ENCODE measurements around the gene OR10A5. TPM values are rescaled to one million over a fixed set of nuclear protein-coding genes. Genes with fewer than 3 reads are reported as not detected.

The OR10A5 gene
- total and polyA plus RNA-seq, 2 experiments from 2014 or later: 0.37 TPM; not detected in 1

GRCh38 chr11:6844356-6844755 lies 1.1 kb upstream of the OR10A5 start (continued):
- TF ChIP-seq NANOG (IDR thresholded peaks at IDR 0.05; ENCODE audit: borderline replicate concordance): no peak
- no peak for TF ChIP-seq ZNF114 (CRISPR knock-in tag; IDR thresholded peaks at IDR 0.05)
- TF ChIP-seq POLR2AphosphoS5 (IDR thresholded peaks at IDR 0.05; ENCODE audit: low read depth): no peak
- no peak for TF ChIP-seq EZH2phosphoT487 (IDR thresholded peaks at IDR 0.05; ENCODE audit: unreplicated experiment)

GRCh38 chr11:6850526-6850925 lies 5.0 kb downstream of the OR10A5 start:
- TF ChIP-seq ETS1 (IDR thresholded peaks at IDR 0.05) (no peak), CTCF (conservative IDR thresholded peaks at IDR 0.05; ENCODE audit: low read depth in 2 of 2) (no peak), STAT1 (IDR thresholded peaks at IDR 0.05; ENCODE audit: unreplicated experiment) (no peak), REST (IDR thresholded peaks at IDR 0.05; ENCODE audit: unreplicated experiment) (no peak), EZH2 (IDR thresholded peaks at IDR 0.05; ENCODE audit: low read depth, unreplicated experiment) (no peak), JUNB (IDR thresholded peaks at IDR 0.05; ENCODE audit: unreplicated experiment) (no peak), POLR2AphosphoS5 (IDR thresholded peaks at IDR 0.05; ENCODE audit: low read depth) (no peak), ZNF331 (CRISPR knock-in tag; IDR thresholded peaks at IDR 0.05; ENCODE audit: low read depth) (no peak), ZNF114 (CRISPR knock-in tag; IDR thresholded peaks at IDR 0.05) (no peak), NANOG (IDR thresholded peaks at IDR 0.05; ENCODE audit: borderline replicate concordance) (no peak), CREB1 (CRISPR knock-in tag; IDR thresholded peaks at IDR 0.05; ENCODE audit: low read depth) (no peak), ZNF462 (CRISPR knock-in tag; IDR thresholded peaks at IDR 0.05) (no peak), EZH2phosphoT487 (IDR thresholded peaks at IDR 0.05; ENCODE audit: unreplicated experiment) (no peak)
- Histone ChIP-seq H3F3A (replicated peaks; ENCODE audit: low read depth) (no peaks in the 10 kb centered on the region), H3K4me2 (no peak overlapping the region), H3K27me3 (ENCODE audit: insufficient read depth) (no peaks in the 10 kb centered on the region), H3K36me3 (ENCODE audit: insufficient read depth) (no peaks in the 10 kb centered on the region), H2AFZ (no peak overlapping the region), H3K9me2 (ENCODE audit: insufficient read depth) (peaks cover 27% of the 10 kb centered on the region; the same call in 1 of the 2 replicates), H3K79me2 (replicated peaks; ENCODE audit: insufficient read depth) (no peaks in the 10 kb centered on the region), H4K20me1 (replicated peaks; ENCODE audit: insufficient read depth) (no peaks in the 10 kb centered on the region), H3K4me1 (ENCODE audit: insufficient read depth) (peaks cover 7% of the 10 kb centered on the region; the same call in 1 of the 2 replicates), H3K4me3 (no peak overlapping the region), H3K27ac (ENCODE audit: low read depth) (no peak overlapping the region)
- H3K36me3 Mint-ChIP-seq (ENCODE audit: low read depth): peaks cover 18% of the 10 kb centered on the region
- no peak overlapping the region for H3K4me3 Mint-ChIP-seq
- H3K4me1 Mint-ChIP-seq: peaks cover 8% of the 10 kb centered on the region
- H3K9me3 Mint-ChIP-seq: peaks cover 25% of the 10 kb centered on the region
- ATAC-seq (no peak), DNase-seq (ENCODE audit: low spot score) (no peak)
- peaks cover 1% of the 10 kb centered on the region for H3K27me3 Mint-ChIP-seq (ENCODE audit: insufficient read depth, low read depth, poor library complexity)
- no peak overlapping the region for H3K27ac Mint-ChIP-seq

Data from GM23338 (cell line).